ENCODE results near the gene CC2D2A. TPM values are rescaled to one million over a fixed set of nuclear protein-coding genes. Genes with fewer than 3 reads are reported as not detected.

CC2D2A gene
- total and polyA plus RNA-seq, 9 of the 15 experiments (the other 6 are each of a cell fraction or from before 2014, with no cell fraction given), result 0.36 to 2.5 (median 1.6) TPM

- no peaks in the 10 kb centered on the region for H4K20me1 ChIP-seq (replicated peaks; ENCODE audit: control insufficient read depth, insufficient read depth, low read length)
- DNase-seq (ENCODE audit: extremely low read depth in 1 of 4, low spot score in 3 of 4) (no peak), ATAC-seq (no peak; the same call in 2 of the 3 replicates), FAIRE-seq (no peak)
- no peak overlapping the region for H2AFZ ChIP-seq (ENCODE audit: low read depth, low read length)
- no peak overlapping the region for H3K4me3 ChIP-seq
- H3K9me3 ChIP-seq (replicated peaks; ENCODE audit: control insufficient read depth, insufficient read depth, low read depth, low read length), result no peaks in the 10 kb centered on the region
- no peak overlapping the region for H3K9ac ChIP-seq (ENCODE audit: insufficient read depth in 1 of 2, low read depth in 2 of 2, low read length in 2 of 2)
- peak overlapping the region; percentile 79; the same call in 1 of the 2 replicates for H3K4me2 ChIP-seq (ENCODE audit: insufficient read depth, low read length)
- ChIA-PET CTCF (ENCODE audit: low intra/inter-chr PET ratio) (interaction anchor here (1.3 to 2.3 kb wide), 3 partner anchors 327 to 786 kb away, joined by 4 to 9 read pairs (median 7); no protein-coding TSS in a partner anchor), POLR2A (no interaction called here)
- H3K4me1 ChIP-seq (replicated peaks in 1 of 2; ENCODE audit: control insufficient read depth in 2 of 2, insufficient read depth in 2 of 2, low read length in 2 of 2), result peaks cover 0 to 9% of the 10 kb centered on the region in 2 experiments; a peak in 3 of 5 replicates
- no peaks in the 10 kb centered on the region for H3K9me1 ChIP-seq (ENCODE audit: control insufficient read depth, insufficient read depth, low read length)
- BruUV-seq (replicated peaks), result no TSS peak
- in situ Hi-C loops (cut with MboI), result loop anchor here (5.0 to 25.0 kb wide), 2 partner anchors 524 to 759 kb away; partner anchors contain the start of gene TAPT1
- no peaks in the 10 kb centered on the region for H3K36me3 ChIP-seq (ENCODE audit: control insufficient read depth, insufficient read depth, low read length)
- no peaks in the 10 kb centered on the region for H3K79me2 ChIP-seq (ENCODE audit: control insufficient read depth, insufficient read depth, low read length)
- H3K27me3 ChIP-seq (ENCODE audit: control insufficient read depth in 2 of 2, insufficient read depth in 2 of 2, low read length in 2 of 2), result no peaks in the 10 kb centered on the region
- 6% methylated on average over 5 of the region's 5 CpGs for WGBS (ENCODE audit: insufficient coverage, low coverage, missing lambda C conversion rate)
- intact Hi-C loops (cut with micrococcal nuclease), result loop anchor here (1.0 to 5.0 kb wide), 7 partner anchors 172 to 964 kb away; no protein-coding TSS in a partner anchor
- no peak overlapping the region for H3K27ac ChIP-seq (ENCODE audit: extremely low read depth, low read depth, low read length)
- TF ChIP-seq ZNF212 (CRISPR knock-in tag; IDR thresholded peaks at IDR 0.05) (no peak), RBM34 (IDR thresholded peaks at IDR 0.05; ENCODE audit: borderline replicate concordance, insufficient read depth, low read length) (no peak), MLX (CRISPR knock-in tag; conservative IDR thresholded peaks at IDR 0.05) (no peak), RREB1 (CRISPR knock-in tag; IDR thresholded peaks at IDR 0.05) (no peak), MIER1 (IDR thresholded peaks at IDR 0.05; ENCODE audit: low read depth) (no peak), ZKSCAN3 (CRISPR knock-in tag; IDR thresholded peaks at IDR 0.05) (no peak), STAT5A (IDR thresholded peaks at IDR 0.05; ENCODE audit: borderline replicate concordance, low read length) (no peak), ZNF133 (CRISPR knock-in tag; IDR thresholded peaks at IDR 0.05) (no peak), HSF4 (CRISPR knock-in tag; IDR thresholded peaks at IDR 0.05; ENCODE audit: borderline replicate concordance) (no peak), CTBP1 (IDR thresholded peaks at IDR 0.05; ENCODE audit: borderline replicate concordance) (no peak)
- TF ChIP-seq, protein P1, sequence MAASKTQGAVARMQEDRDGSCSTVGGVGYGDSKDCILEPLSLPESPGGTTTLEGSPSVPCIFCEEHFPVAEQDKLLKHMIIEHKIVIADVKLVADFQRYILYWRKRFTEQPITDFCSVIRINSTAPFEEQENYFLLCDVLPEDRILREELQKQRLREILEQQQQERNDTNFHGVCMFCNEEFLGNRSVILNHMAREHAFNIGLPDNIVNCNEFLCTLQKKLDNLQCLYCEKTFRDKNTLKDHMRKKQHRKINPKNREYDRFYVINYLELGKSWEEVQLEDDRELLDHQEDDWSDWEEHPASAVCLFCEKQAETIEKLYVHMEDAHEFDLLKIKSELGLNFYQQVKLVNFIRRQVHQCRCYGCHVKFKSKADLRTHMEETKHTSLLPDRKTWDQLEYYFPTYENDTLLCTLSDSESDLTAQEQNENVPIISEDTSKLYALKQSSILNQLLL (CRISPR knock-in tag; IDR thresholded peaks at IDR 0.05; ENCODE audit: borderline replicate concordance), result no peak
- TF ChIP-seq, protein P2, sequence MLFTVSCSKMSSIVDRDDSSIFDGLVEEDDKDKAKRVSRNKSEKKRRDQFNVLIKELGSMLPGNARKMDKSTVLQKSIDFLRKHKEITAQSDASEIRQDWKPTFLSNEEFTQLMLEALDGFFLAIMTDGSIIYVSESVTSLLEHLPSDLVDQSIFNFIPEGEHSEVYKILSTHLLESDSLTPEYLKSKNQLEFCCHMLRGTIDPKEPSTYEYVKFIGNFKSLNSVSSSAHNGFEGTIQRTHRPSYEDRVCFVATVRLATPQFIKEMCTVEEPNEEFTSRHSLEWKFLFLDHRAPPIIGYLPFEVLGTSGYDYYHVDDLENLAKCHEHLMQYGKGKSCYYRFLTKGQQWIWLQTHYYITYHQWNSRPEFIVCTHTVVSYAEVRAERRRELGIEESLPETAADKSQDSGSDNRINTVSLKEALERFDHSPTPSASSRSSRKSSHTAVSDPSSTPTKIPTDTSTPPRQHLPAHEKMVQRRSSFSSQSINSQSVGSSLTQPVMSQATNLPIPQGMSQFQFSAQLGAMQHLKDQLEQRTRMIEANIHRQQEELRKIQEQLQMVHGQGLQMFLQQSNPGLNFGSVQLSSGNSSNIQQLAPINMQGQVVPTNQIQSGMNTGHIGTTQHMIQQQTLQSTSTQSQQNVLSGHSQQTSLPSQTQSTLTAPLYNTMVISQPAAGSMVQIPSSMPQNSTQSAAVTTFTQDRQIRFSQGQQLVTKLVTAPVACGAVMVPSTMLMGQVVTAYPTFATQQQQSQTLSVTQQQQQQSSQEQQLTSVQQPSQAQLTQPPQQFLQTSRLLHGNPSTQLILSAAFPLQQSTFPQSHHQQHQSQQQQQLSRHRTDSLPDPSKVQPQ (CRISPR knock-in tag; IDR thresholded peaks at IDR 0.05; ENCODE audit: borderline replicate concordance), result no peak
Observed at GRCh38 chr4:15478724-15479088, 9.0 kb downstream of the CC2D2A start.

All from K562 (cell line).